GM19025 (cell line): ENCODE measurements around the gene UGT1A3.

Experiments used
- ATAC-seq: cut with Tn5 transposase; IDR thresholded peaks from one replicate; pipeline ENCODE4 v1.9.1; 2021; ENCODE audit warnings: mild to moderate bottlenecking, low read depth, moderate library complexity; ENCODE audit not compliant: unreplicated experiment

Gene UGT1A3

DNA sequence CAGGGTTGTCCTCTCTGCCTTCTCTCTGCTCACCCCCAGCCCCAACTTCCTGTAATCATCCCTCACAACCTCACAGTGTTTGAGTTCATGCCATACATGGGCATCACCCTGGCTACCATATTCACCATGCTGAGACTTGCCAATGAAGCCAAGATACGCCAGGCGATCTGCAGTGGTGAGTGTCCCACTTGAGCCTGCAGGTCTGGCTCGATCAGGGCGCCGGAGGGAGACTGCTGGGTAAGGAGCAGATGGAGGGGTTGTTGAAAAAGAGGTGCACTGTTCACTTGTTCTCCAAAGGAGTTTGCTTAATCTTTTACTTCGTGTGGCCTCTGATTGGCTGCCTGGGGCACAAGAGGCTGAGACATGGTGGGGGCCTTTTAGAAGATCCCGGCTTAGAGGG is 63.9 kb downstream of the UGT1A3 start:
- ATAC-seq = no peak

DNA sequence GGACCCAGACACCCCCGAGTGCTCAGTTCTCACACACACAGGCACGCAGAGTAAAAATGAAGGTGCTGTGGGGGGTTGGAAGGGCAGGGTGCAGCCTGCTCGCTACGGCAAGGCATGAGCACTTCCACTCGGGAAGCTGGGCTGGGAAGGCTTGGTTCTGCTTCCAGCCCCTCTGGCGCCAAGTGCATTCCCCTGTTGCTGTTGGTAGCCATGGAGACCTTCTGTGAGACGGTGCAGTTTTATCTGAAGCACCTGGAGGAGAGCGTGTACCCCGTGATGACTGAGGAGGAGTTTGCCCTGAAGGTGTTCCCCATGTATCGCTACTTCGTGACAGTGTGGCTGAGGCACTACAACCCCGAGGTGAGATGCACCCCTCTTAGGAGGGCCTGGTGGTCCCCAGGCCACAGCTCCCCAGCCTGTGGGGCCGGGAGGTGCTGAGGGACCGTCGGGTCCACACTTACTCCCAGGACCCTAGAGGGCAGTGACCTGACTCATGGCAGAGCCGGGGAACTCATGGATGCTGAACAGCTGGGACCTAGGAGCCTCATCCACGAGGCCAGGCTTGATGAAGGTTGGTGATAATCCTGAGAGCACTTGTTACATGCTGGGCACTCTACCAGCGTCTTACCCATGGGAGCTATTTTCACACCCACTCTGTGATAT is 64.8 kb downstream of the UGT1A3 start:
- no peak for ATAC-seq

DNA sequence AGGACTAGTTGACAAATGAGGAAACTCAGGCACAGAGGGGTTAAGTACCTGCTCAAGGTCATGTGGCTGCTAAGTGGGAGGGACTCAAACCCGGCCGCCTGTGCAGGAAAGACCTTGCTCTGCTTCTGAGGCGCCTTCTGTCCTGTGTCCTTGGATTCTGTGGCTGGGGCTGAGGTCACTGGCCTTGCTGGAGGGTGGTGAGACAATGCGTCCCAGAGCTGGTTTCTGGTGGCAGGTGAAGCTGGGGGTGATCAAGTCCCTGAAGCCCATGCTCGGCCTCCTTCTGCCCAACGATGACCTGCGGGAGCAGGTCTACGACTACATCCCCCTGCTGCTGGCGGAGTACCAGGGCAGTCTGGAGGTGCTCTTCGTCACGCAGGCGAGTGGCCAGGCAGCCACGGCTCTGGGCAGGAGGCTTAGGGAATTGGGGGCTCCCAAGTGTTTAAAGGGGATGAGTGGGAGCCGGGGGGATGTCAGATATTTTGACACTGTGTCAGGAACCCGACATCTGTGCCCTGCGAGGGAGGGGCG is 65.4 kb downstream of the UGT1A3 start:
- no peak for ATAC-seq

DNA sequence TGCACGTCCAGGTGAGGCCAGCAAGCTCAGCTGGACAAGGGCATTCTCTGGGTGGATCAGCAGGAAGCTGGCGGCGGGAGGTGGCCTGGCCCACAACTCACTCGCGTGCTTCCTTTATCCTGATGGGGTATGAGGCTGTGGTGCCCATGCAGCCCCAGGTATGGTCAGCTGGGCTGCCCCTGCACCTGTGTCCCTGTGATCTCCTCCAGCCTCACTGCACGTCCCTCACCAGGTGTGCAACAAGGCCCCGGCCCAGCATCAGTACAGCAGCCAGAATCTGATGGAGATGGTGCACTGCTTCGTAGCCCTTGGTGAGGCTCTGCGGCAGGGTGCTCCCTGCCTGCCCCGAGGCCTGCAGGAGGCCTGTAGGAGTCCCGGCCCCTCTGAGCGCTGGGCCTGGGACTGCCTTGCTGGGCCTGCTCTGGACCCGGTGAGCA is 66.9 kb downstream of the UGT1A3 start:
- ATAC-seq = no peak

DNA sequence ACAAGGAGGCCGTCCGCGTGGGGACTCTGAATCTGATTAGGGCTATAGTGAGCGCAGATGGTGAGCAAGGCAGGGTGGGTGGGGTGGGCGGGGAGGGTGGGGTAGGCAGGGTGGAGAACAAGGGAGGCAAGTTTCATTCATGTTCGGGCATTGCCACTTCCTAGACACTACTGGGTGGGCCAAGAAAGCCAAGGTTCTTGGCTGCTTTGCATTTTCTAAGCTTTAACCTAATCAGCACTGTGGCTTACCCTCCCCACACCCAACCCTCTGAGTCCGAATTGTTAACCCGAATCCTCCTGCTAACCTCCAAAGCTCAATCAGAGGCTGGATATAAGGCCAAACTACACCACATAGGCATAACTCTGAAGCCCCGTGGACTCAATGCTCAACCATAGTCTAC is 67.4 kb downstream of the UGT1A3 start:
- ATAC-seq = no peak

DNA sequence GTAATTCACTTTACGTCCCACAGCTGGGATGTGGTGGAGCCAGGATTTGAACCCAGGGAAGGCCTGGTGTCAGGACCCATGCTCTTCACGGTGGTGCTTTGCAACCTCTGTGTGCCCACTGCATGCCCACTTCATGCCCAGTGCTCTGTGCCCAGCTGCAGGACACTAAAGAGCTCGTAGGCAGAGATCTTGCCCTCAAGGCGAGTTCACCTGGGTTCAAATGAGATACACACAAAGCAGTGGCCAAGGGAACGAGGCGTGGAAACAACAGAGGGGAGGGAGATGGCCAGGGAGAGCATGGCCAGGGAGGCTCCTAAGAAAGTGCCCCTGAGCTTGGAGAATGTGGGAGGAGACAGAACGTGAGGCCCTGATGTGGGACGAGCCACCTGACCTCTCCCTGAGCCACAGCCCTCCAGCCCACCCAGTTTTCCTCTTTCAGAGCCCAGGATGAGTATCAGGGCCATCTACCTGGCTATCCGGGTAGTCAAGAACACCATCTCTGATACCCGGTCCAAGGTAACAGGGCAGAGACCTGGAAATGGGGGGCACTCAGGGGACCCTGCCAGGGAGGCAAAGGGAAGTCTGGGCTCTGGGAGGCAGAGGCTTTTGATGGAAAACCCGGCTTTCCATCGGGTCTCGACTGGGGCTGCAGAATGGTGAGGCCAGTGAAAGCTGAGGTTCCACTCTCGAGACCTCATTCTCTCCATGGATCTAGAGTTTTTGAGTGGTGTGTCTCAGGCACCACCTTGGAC is 69.7 kb downstream of the UGT1A3 start:
- no peak for ATAC-seq

DNA sequence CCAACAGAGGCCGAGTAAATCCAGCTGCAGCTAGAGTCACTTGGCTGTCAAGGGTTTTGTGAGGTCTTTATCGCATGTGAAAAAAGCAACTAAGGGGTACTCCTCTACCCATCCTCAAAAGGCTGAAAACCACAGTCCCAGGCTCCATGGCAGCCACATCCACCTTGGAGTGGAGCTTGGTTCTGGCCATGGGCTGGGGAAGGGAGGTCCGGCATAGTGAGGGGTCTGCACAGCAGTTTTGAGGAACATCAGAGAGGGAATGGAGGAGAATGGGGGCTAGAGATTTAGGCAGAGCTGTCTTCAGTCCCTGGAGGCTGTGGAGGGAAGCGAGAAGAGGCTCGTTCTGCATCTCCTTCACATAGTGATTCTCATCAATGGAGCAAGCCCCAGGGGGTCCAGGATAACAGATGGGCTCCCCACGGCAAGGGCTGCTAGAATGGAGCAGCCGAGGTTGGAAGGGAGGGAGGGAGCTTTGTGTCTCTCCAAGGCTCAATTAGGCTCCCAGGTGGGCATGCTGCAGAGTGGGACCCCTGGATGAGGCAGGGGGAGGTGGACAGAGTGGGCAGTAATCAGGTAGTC is 70.3 kb downstream of the UGT1A3 start:
- no peak for ATAC-seq

DNA sequence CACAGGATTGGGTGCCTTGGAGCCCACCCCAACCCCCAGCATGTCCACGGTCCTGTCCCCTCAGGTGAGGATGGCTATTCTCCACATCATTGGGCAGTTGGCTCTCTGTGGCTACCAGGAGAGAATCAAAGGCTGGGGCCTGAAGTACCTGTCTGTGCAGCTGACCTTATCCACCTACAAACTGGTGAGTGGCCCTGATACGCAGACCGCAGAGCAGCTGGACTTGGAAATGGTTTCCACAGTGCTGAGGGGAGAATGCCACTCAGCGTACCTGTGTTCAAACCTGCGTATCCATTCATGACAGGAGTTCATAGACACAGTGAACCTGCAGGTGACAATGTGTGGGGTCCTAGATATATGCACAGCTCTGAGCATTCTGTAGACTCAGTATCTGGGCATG is 70.9 kb downstream of the UGT1A3 start:
- ATAC-seq = no peak

DNA sequence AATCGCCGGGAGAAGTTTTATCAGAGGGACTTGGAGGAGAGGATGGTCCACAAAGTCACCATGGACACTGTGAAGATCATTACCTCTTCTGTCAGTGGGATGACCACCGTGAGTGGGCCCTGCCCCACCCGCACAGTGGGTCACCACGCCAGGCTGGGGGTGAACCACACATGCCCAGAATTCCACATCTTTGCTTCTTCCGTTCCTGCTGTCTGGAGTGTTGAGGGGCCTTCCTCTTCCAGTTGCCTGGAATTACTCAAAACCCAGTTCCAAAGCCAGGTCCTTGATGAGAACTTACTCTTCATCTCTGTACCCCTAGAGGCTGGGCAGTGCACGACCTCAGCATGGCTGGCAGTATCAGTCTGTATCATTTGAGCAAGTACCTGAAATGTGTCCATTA is 71.4 kb downstream of the UGT1A3 start:
- ATAC-seq = no peak

DNA sequence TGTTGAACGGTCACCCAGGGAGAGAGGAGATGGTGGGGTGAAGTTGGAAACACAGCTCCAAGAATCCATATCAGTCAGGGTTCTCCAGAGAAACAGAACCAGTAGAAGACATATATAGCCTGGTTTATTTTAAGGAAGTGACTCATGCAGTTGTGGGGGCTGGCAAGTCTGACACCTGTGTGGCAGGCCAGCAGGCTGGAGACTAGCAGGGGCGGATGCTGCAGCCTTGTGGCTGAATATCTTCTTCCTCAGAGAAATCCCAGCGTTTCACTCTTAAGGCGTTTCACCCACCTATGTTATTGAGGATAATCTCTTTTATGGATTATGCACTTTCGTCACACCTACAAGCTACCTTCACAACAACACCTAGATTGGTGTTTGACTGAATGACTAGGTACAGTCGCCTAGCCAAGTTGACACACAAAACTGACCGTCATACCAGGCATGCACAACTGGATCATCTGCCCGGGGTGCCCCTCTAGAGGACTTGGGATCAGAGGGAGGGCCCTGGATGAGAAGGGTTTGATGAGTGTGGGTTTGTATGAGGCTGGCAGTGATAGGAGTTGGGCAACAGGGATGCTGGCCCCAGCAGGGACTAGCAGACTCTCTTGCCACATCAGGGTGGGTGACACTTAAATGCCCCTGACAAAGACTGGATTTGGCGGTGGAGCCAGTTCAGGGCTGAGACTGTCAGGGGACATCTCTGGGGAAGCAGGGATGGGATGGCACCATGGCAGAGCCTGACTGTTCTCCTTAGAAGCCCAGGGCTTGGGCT is 72.7 kb downstream of the UGT1A3 start:
- ATAC-seq = no peak

DNA sequence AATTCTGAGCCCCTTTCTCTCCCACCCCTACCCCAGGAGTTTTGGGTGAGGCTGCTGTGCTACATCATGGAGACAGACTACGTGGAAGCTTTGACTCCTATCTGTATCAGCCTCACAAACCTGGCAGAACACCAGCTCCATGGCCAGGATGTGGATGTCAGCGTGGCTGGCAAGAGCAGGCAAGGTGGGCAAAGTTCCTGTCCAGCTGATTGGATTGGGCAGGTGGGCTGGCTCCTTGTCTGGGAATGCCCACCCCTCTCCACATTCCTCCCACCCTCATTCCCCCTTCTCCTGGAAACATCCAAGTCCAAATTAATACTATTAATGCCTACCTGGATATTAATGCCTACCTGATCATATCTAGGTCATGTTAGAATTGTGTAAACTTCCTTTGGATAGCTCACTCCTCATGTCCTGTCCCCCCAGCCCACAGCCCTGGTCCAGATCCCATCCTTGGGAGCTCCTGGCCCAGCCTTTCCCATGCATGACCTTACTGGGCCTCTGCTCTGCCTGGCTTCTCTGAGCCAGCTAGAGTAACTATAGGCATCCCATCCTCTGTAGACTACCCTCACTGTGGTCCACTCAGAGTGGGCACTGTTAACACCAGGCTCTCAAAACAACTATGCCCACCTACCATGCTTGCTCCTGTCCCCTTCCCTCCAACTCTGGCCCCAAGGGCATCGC is 73.4 kb downstream of the UGT1A3 start:
- no peak for ATAC-seq

DNA sequence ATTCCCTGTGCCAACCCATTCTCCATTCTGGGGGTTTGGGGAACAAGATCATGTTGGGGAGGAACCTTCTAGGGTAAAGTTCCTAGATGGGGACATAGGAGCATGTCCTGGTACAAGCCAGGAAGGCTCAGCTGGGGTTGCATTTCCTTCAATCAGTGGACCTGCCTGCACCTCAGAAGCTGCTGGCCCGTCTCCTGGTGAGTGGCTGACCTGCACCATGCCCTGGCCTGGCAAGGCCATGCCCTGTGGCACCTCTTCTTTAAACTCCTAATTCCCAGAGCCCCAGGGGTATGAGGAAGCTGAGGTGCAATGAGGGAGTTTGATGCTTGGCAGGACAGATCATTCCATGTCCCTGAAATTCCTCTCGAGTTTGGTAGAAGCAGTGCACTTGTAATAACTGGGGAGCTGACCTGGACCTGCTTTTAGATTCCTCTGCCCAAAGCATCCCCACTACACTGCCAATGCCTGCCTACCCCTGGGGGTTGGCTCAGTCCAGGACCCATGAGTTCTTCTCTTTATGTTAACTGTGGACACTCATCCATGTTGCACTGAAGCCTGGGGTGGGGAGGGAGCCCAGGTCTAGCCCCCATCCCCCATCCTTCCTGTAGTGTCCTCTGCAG is 74.6 kb downstream of the UGT1A3 start:
- ATAC-seq = no peak

DNA sequence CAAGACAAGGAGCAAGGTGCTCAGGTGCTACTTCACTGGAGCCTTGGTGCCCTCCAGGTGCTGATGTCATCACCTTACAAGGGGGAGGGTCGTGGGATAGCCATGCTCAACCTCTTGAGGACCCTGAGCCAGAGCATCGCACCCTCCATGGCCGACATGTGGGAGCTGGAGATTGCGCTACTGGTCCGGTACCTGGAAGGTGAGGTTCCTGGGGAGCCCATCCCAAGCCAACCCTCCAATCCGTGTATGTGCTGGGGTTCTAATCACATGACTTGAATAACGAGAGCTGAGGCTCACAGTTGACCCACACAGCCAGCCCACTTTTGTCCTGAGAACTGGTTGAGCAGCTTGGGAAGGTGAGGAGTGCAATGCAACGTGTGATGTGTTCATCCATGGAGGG is 75.2 kb downstream of the UGT1A3 start:
- ATAC-seq = no peak

DNA sequence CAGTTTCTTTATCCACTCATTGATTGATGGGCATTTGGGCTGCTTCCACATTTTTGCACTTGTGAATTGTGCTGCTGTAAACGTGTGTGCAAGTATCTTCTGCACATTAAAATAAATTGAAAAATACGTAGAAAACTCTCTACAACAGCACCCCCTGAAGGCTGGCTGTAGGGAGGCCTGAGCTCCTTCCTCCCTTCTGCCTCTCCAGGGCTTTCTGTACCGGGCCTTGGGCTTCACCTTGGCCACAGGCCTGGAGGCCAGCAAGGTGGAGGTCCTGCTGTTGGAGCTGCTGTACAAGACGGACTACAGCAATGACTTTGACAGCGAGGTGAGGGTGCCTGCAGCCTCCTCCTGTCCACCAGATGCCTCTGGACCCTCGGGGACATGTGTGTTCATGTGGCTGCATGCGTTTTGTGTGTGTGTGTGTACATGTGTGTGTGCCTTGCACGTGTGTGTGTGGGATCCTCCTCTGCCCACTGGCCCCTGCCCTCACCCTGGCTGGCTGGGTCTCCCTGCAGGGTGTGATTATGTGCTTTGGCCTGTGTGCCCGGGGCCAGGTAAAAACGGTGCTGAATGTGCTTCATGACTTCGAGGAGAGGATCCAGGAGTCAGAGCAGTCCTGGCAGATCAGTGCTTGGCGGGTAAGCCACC is 78.5 kb downstream of the UGT1A3 start:
- no peak for ATAC-seq

DNA sequence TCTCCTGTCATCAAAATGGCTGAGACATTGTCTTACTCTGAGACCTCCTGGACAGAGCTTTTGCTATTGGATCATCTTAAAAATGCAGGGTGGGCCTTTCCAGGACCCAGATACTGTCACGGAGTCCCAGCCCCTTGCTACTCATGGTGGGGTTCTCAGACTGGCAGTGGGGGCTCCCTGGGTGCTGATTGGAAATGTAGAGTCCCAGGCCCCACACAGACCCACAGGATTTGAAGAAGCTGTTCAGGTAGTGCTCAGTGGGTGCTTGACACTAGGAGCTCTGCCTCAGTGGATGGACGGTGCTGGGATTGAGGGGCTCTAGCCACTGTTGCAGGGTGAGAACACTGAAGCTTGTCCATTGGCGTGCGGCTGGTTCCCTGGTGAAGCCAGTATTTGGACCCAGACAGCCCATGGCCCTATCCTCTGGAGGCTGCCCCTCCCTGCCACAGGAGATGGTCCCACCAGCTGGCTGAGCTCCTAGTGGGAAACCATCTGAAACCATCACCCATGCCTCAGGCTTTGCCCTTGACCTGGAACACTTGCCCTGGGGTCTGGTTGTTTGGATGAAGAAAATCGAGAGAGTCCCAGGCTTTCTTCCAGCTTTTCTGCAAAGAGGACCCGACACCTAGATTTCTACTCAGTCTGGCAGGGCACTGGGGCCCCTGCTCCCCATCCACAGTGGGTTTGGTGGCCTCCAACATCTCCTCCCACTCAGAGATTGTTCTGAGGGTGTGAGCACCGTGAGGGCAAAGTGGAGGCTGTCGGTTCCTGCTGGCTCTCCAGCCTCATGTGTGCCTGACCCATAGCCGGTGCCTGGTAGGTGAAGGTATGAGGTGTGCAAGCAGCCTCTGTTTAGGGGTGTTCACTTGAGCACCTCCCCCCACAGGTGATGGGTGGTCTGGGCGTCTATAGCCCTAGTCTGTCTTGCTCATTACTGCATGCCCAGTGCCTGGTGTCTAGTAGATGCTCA is 79.4 kb downstream of the UGT1A3 start:
- no peak for ATAC-seq

DNA sequence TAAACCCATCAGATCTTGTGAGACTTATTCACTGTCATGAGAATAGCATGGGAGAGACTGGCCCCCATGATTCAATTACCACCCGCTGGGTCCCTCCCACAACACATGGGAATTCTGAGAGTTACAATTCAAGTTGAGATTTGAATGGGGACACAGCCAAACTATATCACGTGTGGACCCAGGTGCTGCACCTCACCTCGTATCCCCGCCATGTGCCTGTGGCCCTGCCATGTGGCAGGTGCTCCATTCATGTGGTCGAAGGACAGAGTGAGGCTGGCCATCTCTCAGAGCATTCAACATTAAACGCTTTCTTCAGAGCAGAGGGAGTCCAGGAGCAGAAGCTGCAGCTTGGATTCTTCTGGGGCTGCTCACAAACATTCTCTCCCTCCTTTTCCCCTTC is 81.5 kb downstream of the UGT1A3 start:
- no peak for ATAC-seq

DNA sequence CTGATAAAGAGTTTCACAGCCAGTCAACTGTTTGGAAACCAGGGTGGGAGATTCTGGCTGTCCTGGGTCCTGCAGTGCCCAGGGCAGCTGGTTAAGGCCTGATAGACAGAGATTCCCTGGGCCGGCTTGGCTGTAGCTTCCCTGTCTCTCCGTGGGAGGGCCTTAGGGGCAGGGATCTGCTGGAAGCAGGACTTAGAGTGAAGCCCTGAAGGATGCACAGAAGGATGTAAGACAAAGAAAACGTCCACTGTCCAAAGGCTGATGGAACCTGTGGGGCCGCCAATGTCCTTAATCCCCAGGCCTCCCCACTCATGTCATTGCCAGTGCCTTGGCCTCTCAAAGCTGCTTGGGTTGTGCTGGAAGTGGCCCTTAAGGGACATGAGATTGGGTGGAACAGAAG is 82.2 kb downstream of the UGT1A3 start:
- no peak for ATAC-seq

DNA sequence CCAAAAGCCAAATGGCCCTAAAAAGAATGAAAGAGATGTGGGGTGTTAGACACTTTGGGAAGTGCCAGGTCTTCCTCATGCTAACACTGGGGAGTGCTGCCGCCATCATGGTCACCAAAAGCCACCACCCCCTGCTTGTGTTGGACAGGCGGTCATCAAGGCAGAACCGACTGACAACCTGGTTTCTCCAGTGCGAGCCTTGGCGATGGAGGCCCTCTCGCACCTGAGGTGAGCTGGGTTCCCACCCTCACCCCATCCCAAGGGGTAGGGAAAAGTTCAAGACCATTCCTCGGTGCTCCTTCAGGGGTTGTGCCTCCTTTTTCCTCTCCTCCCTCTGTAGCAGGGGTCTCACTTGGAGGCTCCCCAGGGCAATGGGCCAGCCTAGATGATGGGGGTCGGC is 82.9 kb downstream of the UGT1A3 start:
- ATAC-seq = no peak
